PC-9 (cell line): Measurements from ENCODE around the gene KCTD12. TPM values are rescaled to one million over a fixed set of nuclear protein-coding genes. Genes with fewer than 3 reads are reported as not detected.

Source experiments
- BruUV-seq: library from RNA; stranded (reverse); fragments of 400-500 nt; replicated peaks from 2 replicates; lab custom pipeline; 2021; lab: Mats Ljungman, UMichigan
- CTCF ChIA-PET: fragments of 300-600 bp; sonication (Branson Sonifier 250); formaldehyde crosslinking; loops from one replicate; lab custom pipeline; 2022; ENCODE audit warnings: antibody characterized with exemption; lab: Charles Lee
- POLR2A ChIA-PET: fragments of 300-600 bp; sonication (Branson Sonifier 250); formaldehyde crosslinking; loops from one replicate; lab custom pipeline; 2022; ENCODE audit warnings: antibody characterized with exemption; ENCODE audit not compliant: unreplicated experiment; lab: Charles Lee
- DNase-seq, 2 experiments: peaks; one replicate each; pipeline versions ENCODE4 v3.0.0 to v3.0.0-alpha.2; 2015 to 2022; ENCODE audit warnings: mixed read lengths in 1 of 2
- H2AFZ ChIP-seq: fragments of 200-600 bp; sonication (generic); 2 replicates; pipeline ENCODE4 v1.8.1; 2017; ENCODE audit warnings: antibody characterized with exemption
- H3F3A ChIP-seq: fragments of 200-600 bp; sonication (generic); 2 replicates; pipeline ENCODE4 v1.8.1; 2017; ENCODE audit warnings: antibody characterized with exemption, mild to moderate bottlenecking, low read depth; ENCODE audit not compliant: insufficient read depth
- H3K27ac ChIP-seq: fragments of 200-600 bp; sonication (generic); 2 replicates; pipeline ENCODE4 v1.6.1; 2016; ENCODE audit warnings: mixed run types
- H3K27me3 ChIP-seq: fragments of 200-600 bp; sonication (generic); 2 replicates; pipeline ENCODE4 v1.6.1; 2016; ENCODE audit warnings: low read depth, mixed run types; ENCODE audit not compliant: insufficient read depth
- H3K36me3 ChIP-seq: fragments of 200-600 bp; sonication (generic); 2 replicates; pipeline ENCODE4 v1.6.1; 2016; ENCODE audit warnings: low read depth, mixed run types
- H3K4me1 ChIP-seq: fragments of 200-600 bp; sonication (generic); replicated peaks from 2 replicates; pipeline ENCODE4 v1.6.1; 2016; ENCODE audit warnings: mixed run types; ENCODE audit not compliant: insufficient read depth
- H3K4me2 ChIP-seq: fragments of 200-600 bp; sonication (generic); 2 replicates; pipeline ENCODE4 v1.6.1; 2017; ENCODE audit warnings: mixed run types
- H3K4me3 ChIP-seq: fragments of 200-600 bp; sonication (generic); 2 replicates; pipeline ENCODE4 v1.6.1; 2016; ENCODE audit warnings: mixed run types
- H3K79me2 ChIP-seq: fragments of 200-600 bp; sonication (generic); 2 replicates; pipeline ENCODE4 v1.6.1; 2017; ENCODE audit warnings: low read depth, mixed run types
- H3K9me2 ChIP-seq: fragments of 200-600 bp; sonication (generic); 2 replicates; pipeline ENCODE4 v1.8.1; 2017; ENCODE audit warnings: mild to moderate bottlenecking; ENCODE audit not compliant: insufficient read depth
- H3K9me3 ChIP-seq: fragments of 200-600 bp; sonication (generic); 2 replicates; pipeline ENCODE4 v1.8.1; 2016; ENCODE audit warnings: low read depth; ENCODE audit not compliant: insufficient read depth
- H4K20me1 ChIP-seq: fragments of 200-600 bp; sonication (generic); 2 replicates; pipeline ENCODE4 v1.8.1; 2017; ENCODE audit not compliant: insufficient read depth
- CTCF ChIP-seq: fragments of 200-600 bp; sonication (generic); conservative IDR thresholded peaks from 2 replicates; pipeline ENCODE4 v1.6.1; 2017; ENCODE audit warnings: mixed run types, antibody characterized with exemption, mild to moderate bottlenecking, moderate library complexity
- EZH2 ChIP-seq: fragments of 200-600 bp; sonication (generic); IDR thresholded peaks from 2 replicates; pipeline ENCODE4 v1.8.0; 2017; ENCODE audit warnings: antibody characterized with exemption, low read depth
- intact Hi-C: fragments of 100-400 bp; cut with micrococcal nuclease; formaldehyde crosslinking; loops from one replicate; pipeline ENCODE4 v1.10.0; 2022; ENCODE audit not compliant: unreplicated experiment
- total RNA-seq: library from RNA; stranded (reverse); gene quantifications from 2 replicates; pipeline ENCODE4 v1.2.3, GENCODE V29; 2021

The KCTD12 gene
- total RNA-seq, 1 experiment from 2014 or later: 0.15 TPM

GRCh38 chr13:76872675-76873074 lies 13.5 kb downstream of the KCTD12 start:
- no TSS peak for BruUV-seq
- intact Hi-C loops: no loop called here

GRCh38 chr13:76871432-76871831 lies 14.8 kb downstream of the KCTD12 start:
- BruUV-seq: no TSS peak
- Histone ChIP-seq H3K36me3 (no peaks in the 10 kb centered on the region), H3K4me3 (no peak overlapping the region), H3K9me3 (no peaks in the 10 kb centered on the region), H3K27ac (no peak overlapping the region), H3K4me1 (no peaks in the 10 kb centered on the region), H3F3A (no peaks in the 10 kb centered on the region), H3K4me2 (no peak overlapping the region), H3K79me2 (no peaks in the 10 kb centered on the region), H4K20me1 (no peaks in the 10 kb centered on the region), H2AFZ (no peak overlapping the region), H3K9me2 (no peaks in the 10 kb centered on the region; the same call in 1 of the 2 replicates), H3K27me3 (peaks cover 5% of the 10 kb centered on the region; the same call in 1 of the 2 replicates)
- intact Hi-C loops: no loop called here
- ChIA-PET CTCF (no interaction called here), POLR2A (no interaction called here)
- DNase-seq: no peak
- TF ChIP-seq EZH2: no peak
- no peak for TF ChIP-seq CTCF

More at GRCh38 chr13:76872675-76873074, 13.5 kb downstream of the KCTD12 start:
- no peaks in the 10 kb centered on the region for H3K79me2 ChIP-seq
- no peak for TF ChIP-seq CTCF
- no peak for TF ChIP-seq EZH2
- H3K9me3 ChIP-seq: no peaks in the 10 kb centered on the region
- ChIA-PET POLR2A (no interaction called here), CTCF (no interaction called here)
- no peak overlapping the region for H2AFZ ChIP-seq
- no peaks in the 10 kb centered on the region for H3K4me1 ChIP-seq
- peaks cover 5% of the 10 kb centered on the region; the same call in 1 of the 2 replicates for H3K27me3 ChIP-seq
- no peaks in the 10 kb centered on the region for H3F3A ChIP-seq
- no peak overlapping the region for H3K4me3 ChIP-seq
- DNase-seq: no peak
- no peaks in the 10 kb centered on the region for H3K36me3 ChIP-seq
- H3K9me2 ChIP-seq: no peaks in the 10 kb centered on the region; the same call in 1 of the 2 replicates
- H4K20me1 ChIP-seq: no peaks in the 10 kb centered on the region
- no peak overlapping the region for H3K4me2 ChIP-seq
- H3K27ac ChIP-seq: no peak overlapping the region

GRCh38 chr13:76868371-76868770 lies 17.8 kb downstream of the KCTD12 start:
- H3K9me2 ChIP-seq: no peaks in the 10 kb centered on the region; the same call in 1 of the 2 replicates
- H3F3A ChIP-seq: no peaks in the 10 kb centered on the region
- H3K27me3 ChIP-seq: no peaks in the 10 kb centered on the region
- ChIA-PET CTCF (no interaction called here), POLR2A (interaction anchor here (0.6 kb wide), 1 partner anchor 1306 kb away, joined by 8 read pairs; no protein-coding TSS in a partner anchor)
- H3K9me3 ChIP-seq: no peaks in the 10 kb centered on the region
- H2AFZ ChIP-seq: no peak overlapping the region
- H3K4me2 ChIP-seq: no peak overlapping the region
- H3K27ac ChIP-seq: no peak overlapping the region
- BruUV-seq: no TSS peak
- no peak for DNase-seq
- intact Hi-C loops: no loop called here
- TF ChIP-seq EZH2 (no peak), CTCF (no peak)
- no peaks in the 10 kb centered on the region for H3K36me3 ChIP-seq
- no peaks in the 10 kb centered on the region for H3K79me2 ChIP-seq
- no peaks in the 10 kb centered on the region for H3K4me1 ChIP-seq
- H3K4me3 ChIP-seq: no peak overlapping the region
- no peaks in the 10 kb centered on the region for H4K20me1 ChIP-seq
